GM18873 (cell line): ENCODE measurements around the gene SLC25A3.
"Not testable (repeated sequence)": the region's sequence is repeated elsewhere in the genome, so short reads cannot be mapped to it uniquely, and the experiment has no call there.

ENCODE experiments used
- ATAC-seq: cut with Tn5 transposase; IDR thresholded peaks from one replicate; pipeline ENCODE4 v1.9.1; 2021; ENCODE audit warnings: mild to moderate bottlenecking, moderate library complexity, moderate number of reproducible peaks; ENCODE audit not compliant: unreplicated experiment, low FRiP score

SLC25A3 gene

DNA sequence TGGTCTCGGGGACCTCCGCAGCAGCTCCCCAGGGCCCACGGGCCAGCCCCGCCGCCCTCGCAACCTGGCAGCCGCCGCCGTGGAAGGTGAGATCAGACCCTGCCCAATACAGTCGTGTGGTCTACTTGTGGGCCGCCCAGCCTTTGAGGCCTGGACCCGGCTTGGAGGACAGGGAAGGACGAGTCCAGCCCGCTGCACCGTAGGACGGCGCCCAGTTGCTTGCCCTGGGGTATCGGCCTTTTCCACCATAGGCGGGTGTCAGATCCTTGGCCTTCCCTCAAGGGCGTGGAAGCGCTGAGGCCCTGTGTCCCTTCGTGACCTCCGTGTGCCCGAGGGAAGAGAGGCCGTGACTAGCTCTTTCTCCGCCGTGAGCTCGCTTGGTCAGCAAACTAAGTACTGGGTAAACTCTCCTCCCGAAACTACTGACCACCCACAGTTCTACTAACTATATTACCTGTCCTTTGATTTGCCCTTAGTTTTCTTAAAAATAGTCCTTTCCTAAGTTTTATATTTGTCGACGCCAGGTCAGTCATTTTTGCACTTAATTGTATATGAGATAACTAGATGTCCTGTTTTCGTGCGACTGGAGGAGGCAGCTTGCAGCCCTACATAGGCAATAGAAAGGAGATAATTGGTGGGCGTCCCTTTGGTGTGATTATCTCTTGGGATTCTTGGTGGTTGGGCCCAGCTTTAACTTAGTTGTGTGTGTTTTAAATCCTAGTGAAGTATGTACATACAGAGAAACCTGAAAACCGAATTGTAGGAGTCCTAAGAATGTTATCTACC lies 757 bp downstream of the SLC25A3 start:
- no peak for ATAC-seq

DNA sequence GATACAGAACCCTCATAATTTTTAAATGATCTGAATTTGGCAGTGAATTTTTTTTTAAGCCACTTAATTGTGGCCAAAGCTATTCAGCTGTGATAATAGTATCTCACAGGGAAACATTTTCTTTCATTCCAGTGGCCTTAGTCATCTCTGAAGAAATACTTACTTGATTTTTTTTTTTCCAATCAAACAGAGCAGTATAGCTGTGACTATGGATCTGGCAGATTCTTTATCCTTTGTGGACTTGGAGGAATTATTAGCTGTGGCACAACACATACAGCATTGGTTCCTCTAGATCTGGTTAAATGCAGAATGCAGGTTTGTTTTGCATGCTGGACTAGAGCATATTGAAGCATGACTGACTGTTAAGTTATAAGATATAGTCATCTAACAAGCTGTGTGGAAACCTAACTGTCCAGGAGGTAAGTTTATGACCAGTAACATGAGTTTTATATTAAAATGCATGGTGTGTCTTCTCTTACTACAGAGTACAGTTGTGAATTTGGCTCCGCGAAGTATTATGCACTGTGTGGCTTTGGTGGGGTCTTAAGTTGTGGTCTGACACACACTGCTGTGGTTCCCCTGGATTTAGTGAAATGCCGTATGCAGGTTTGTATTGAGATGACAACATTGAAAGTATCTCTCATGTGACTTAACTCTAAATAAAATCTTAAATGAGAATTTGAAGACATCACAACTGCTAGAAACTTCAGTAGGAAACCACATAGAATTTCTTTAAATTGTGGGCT lies 1.9 kb downstream of the SLC25A3 start:
- ATAC-seq: no peak

DNA sequence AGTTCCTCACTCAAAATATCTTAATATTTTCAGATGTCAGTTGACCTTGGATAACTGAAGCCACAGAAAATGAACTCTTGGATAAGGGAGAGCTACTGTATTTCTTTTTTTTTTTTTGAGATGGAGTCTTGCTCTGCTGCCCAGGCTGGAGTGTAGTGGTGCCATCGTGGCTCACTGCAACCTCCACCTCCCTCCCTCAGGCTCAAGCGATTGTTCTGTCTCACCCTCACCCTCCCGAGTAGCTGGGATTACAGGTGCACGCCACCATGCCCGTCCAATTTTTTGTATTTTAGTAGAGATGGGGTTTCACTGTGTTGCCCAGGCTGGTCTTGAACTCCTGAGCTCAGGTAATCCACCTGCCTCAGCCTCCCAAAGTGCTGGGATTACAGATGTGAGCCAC lies 3.8 kb downstream of the SLC25A3 start:
- not testable (repeated sequence) for ATAC-seq

DNA sequence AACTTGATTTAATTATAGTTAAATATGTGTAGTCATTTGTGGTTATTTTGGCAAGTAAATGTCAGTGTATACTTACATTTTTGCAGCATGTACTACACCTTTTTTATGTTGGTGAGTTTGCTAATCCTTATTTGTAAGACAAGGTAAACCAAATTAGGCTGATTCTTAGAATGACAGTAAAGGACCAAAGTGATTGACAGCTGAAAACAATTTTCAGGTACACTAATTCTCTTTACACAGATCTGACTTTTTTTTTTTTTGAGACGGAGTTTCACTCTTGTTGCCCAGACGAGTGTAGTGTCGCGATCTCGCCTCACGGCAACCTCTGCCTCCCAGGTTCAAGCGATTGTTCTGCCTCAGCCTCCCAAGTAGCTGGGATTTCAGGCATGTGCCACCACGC lies 8.4 kb downstream of the SLC25A3 start:
- no peak for ATAC-seq

GRCh38 chr12:98606359-98606988 lies 13.0 kb downstream of the SLC25A3 start:
- ATAC-seq: no peak

DNA sequence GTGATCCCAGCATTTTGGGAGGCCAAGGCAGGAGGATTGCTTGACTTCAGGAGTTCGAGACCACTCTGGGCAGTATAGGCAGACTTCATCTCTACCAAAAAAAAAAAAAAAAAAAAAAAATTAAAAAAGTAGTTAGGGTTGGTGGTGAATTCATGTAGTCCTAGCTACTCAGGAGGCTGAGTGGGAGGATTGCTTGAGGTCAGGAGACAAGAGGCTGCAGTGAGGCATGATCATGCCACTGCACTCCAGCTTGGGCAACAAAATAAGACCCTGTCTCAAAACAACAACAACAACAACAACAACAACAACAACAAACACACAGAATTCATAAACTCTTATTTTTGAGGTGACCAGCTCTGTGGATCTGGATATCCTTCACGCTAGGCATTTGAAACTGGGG lies 17.1 kb downstream of the SLC25A3 start:
- no peak for ATAC-seq

GRCh38 chr12:98612696-98613334 lies 19.3 kb downstream of the SLC25A3 start:
- ATAC-seq: peak; percentile 67

DNA sequence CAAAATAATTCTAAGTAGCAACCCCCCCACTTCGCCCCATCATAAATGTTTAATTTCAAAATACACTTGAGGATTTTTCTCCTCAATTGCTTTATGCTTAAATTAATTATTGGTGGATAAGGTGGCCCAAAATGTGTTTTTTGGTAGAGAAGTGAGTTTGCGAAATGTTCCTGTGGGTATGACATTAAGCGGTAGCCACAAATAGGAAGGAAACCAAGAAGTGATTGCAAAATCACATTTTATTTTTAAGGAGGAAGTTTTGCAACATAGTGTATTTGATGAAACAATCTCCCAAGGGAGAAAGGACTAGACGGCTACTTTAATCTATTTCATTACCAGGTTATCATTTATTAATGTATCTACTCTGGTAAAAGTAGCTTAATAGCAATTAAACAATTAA lies 25.5 kb downstream of the SLC25A3 start:
- ATAC-seq: no peak

DNA sequence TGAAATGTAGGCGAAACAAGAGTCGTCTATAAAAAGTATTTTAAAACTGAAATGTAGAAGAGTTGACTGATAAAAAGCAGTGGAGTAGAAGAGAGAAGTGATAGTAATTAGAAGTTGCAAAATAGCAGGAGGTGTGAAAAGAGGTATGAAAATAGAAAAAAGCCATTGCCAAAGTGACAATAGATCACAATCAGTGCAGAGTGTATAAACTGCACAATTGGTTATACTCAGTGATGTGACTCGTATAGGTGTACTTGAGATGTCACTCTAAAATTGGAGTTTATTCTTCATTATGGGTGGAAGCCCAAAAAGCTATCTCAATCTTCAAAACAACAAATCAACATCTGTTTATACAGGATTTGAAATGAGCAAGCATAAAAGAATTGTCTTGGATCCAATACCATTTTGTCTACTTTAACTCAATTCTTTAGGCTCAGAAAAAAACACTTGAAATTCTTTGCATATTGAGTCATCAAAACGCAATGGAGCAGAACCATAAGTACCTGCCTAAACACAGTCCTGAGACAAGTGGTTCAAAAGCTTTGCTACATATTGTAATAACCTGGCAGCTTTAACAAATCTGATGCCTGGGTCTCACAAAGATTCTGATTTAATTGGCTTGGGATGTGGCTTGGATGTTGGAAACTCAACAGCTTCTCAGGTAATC lies 42.3 kb downstream of the SLC25A3 start:
- ATAC-seq: peak; percentile 57

GRCh38 chr12:98637068-98637467 lies 43.6 kb downstream of the SLC25A3 start:
- ATAC-seq: no peak

DNA sequence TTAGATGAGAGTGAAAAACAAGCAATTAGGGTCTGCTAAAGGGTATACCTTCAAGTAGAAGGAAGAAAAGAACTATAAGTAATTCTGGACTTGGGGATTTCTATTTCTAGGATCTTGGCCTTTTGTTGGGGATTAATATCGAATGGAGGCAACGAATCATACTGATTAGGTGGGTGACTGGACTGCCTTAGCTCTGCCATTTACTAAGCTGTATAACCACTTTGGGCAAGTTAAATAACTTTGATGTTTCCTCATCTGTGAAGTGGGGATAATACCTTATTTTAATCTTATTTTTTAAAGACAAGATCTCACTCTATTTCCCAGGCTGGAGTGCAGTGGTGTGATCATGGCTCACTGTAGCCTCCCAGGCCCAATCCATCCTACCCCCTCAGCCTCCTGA lies 44.5 kb downstream of the SLC25A3 start:
- no peak for ATAC-seq

- ATAC-seq: no peak
Observed at GRCh38 chr12:98639491-98639890, 46.0 kb downstream of the SLC25A3 start.

DNA sequence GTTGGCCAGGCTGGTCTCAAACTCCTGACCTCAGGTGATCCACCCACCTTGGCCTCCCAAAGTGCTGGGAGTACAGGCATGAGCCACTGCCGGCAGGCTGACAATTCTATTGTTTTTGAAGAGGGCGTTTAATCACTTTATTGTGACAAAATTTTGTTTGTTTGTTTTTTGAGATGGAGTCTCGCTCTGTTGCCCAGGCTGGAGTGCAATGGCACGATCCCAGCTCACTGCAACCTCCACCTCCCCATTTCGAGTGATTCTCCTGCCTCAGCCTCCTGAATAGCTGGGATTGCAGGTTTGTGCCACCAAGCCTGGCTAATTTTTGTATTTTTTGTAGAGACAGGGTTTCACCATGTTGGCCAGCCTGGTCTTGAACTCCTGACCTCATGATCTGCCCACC lies 49.3 kb downstream of the SLC25A3 start:
- not testable (repeated sequence) for ATAC-seq

GRCh38 chr12:98644433-98644711 lies 50.9 kb downstream of the SLC25A3 start:
- ATAC-seq: peak; percentile 19

- peak; percentile 85 for ATAC-seq
Observed at GRCh38 chr12:98644712-98645571, 51.5 kb downstream of the SLC25A3 start, which contains the start of the genes APAF1 and IKBIP. Gene APAF1, plus strand, starts transcription at chr12:98645290. Its CDS starts 3,070 bp downstream, at chr12:98648360. Gene IKBIP, minus strand, starts transcription at chr12:98644788. Its CDS starts 87 bp downstream, at chr12:98644701.

DNA sequence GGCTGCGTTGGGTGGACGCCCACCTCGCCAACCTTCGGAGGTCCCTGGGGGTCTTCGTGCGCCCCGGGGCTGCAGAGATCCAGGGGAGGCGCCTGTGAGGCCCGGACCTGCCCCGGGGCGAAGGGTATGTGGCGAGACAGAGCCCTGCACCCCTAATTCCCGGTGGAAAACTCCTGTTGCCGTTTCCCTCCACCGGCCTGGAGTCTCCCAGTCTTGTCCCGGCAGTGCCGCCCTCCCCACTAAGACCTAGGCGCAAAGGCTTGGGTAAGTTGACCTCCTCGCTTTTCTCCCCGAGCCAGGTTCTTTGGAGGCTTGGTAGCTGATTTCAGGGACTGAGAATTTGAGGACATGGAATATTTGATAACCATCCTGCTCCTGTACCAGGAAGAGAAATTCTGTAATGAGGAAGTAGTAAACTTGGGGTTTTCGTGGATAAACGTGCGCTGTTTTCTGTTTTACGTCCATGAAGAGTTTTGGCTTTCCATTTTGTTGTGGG lies 52.1 kb downstream of the SLC25A3 start:
- no peak for ATAC-seq

DNA sequence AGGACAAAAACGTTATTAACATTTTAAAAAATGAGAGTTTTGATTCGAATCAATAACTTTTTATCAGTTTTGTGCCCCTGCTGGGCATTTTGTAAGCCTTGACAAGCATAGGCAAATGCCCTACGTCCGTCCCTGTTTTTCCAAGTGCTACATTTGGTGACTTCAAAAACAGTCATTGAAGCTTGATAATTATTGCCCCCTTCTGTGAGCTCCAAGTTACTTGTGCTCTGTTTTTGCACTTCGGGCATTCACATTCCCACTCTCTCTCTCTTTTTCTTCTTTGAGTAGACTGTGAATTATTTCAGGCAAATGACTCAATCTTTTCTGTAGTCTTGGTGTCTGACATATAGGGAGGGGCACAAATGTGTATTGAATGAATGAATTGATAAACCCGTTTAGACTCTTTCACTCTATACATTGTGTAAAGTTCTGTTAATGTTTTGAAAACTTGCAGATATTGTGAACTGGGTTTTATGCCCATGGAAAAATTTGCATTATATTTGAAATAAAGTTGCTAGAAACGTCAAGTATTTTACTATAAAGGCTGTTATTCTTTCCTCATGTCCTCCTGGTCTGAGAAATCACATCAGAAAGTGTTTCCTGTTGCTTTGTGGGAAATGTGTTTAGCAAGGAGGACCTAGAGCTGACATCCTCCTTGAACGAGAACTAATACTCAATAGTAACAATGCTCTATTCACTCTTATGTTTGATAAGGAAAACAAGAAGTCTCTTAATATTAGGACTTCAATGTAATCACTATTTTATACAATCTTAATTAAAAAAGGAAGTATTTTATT lies 53.0 kb downstream of the SLC25A3 start:
- no peak for ATAC-seq

GRCh38 chr12:98651328-98651727 lies 57.8 kb downstream of the SLC25A3 start:
- no peak for ATAC-seq
